GM19240 (cell line): ENCODE measurements around the gene RIPOR3.
"Not testable (repeated sequence)": the region's sequence is repeated elsewhere in the genome, so short reads cannot be mapped to it uniquely, and the experiment has no call there.

Experiments used
- DNase-seq: peaks from one replicate; pipeline ENCODE4 v3.0.0; 2011; ENCODE audit warnings: low spot score; ENCODE audit not compliant: insufficient read length

RIPOR3 gene

DNA sequence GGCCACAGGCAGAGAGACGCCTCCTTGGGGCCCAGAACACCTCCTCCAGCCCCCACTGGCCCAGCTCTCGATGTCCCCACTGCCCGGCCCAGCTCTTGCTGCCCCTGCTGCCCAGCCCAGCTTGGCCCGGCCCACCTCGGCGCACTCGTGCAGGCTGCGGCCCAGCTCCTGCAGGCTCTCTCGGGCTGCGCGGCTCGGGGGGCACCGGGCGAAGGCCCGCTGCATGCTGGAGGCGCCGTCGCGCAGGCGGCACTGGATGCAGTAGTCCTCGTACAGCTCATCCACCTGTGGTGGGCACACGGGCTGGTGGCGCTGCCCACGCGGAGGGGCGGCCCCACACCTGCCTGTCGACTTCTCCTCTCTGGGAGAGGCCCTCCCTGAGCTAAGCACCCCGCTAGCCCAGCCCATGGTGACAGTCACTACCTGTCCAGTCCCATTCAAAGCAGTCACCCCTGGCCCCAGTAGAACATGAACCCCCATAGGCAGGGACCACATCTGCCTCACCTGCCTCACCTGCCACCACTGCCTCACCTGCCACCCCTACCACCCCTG, 81.8 kb downstream of the RIPOR3 start:
- DNase-seq, result no peak

DNA sequence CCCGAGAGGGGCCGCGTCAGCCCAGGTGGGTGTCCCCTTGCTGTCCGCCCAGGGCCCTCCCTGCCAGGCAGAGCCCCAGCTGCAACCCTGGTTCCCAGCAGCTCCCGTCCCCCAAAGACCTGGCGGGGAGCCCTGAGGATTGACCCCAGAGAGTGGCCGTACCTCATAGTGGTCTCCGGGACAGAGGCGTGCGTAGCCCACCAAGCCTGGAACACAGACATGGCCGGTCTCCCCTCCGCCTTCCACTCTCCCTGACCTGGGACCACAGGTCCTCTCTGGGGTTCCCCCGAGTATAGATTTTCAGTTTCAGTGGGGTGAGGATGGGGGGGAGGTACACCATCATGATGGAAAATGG, 82.6 kb downstream of the RIPOR3 start:
- no peak for DNase-seq

DNA sequence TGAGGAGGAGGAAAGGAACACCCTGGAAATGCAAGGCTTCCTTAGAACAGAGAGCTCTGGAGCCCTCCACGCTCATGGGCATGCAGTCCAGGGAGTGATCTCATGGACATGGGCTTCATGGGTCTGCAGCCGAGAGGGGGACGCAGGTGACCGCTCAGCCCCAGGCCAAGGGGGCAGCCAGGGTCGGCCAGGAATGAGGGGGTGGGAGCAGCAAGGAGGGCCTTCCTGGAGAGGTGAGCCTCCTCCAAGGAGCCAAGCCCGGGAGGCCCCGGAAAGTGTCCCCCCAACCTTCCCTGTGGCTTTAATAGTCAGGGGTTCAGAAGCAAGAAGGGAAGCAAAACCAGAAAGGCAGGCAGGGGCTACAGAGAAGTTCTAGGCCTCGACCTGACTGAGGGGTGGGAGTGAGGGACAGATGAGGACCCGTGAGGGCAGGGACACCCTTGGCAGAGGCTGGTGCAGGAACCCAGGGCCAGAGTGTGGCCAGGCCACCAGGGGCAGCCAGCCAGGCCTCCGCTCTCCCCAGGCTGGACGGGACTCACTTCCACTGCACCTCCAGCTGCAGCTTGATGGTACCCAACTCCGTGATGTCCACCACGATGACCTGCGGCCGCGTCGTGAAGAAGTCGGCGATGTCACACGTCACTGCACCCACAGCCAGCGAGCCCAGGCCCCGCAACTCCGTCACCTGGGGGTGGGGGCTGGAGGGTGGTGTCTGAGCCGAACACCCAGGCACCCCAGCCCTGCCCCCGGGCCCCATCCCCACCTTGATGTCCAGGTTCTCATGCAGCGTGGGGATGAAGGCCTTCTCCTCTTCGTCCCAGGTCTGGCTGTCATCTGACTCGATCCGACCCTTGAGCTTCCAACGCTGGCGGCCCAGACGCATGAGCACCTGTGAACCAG, 83.2 kb downstream of the RIPOR3 start:
- no peak for DNase-seq

GRCh38 chr20:50607436-50607835, 83.9 kb downstream of the RIPOR3 start:
- DNase-seq, result no peak

GRCh38 chr20:50605136-50605535, 86.2 kb downstream of the RIPOR3 start:
- DNase-seq, result no peak

- DNase-seq, result no peak
Measured at GRCh38 chr20:50604451-50604850, 86.9 kb downstream of the RIPOR3 start.

- no peak for DNase-seq
Measured at GRCh38 chr20:50602432-50603088, 88.8 kb downstream of the RIPOR3 start.

DNA sequence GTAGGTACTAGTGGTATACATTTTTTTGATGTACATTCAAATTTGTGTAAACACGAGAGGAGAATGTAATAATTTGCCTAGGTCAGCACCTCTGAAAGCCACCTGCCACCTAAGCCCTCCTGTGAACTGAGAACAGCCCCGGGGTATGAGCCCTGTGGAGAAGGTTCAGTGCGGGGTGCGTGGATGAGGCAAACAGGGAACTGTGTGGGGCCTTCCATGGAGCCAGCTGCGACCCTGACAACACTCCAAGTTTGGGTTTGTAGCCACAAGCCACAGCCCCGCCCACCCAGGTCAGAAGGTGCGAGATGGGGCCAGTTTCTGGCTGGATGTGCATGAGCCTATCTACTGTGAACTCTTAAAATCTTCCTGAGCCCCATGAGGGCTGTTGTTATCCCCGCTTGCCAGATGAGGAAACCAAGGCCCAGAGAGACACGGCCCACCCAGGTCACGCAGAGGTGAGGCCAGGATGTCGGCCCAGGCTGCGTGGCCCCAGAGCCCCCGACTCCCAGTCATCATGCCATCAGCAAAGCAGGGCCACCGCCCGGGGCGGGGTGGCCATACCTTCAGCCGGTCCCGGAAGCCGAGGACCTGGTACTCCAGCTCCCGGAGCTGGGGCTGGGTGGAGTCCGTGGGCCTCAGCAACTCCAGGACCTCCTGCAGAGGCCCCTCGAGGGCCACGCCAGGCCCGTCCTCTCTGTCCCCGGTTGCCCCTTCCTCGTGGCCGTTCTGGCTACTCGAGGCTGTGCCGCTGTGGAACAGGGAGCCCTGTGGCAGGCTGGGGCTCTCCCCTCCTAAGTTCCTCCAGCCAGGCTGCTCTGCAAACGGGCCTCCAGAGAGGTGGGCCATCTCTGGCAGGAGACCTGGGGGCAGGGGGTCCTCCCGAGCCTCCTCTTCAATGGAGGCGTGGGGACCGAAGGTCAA, 89.6 kb downstream of the RIPOR3 start:
- no peak for DNase-seq

DNA sequence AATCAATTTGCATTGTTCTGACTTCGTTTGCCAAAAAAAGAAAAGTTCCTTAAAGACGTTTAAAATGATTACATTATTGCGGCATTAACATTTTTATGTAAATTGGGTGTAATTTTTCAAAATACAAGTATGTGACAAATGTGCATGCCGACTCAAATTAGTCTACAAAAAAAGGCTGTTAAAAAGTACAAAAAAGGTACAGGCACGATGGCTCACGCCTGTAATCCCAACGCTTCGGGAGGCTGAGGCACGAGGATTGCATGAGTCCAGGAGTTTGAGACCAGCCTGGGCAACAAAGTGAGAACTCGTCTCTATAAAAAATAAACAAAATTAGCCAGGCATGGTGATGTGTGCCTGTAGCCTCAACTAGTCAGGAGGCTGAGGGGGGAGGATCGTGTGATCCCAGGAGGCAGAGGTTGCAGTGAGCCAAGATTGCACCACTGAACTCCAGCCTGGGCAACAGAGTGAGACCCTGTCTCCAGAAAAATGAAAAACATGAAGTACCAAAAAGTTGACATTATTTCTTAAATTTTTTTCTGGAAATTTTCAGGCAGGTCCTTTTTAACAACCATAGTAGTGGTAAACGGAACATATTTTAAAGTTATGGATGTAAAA, 91.0 kb downstream of the RIPOR3 start:
- DNase-seq, result no peak

GRCh38 chr20:50598768-50599167, 92.6 kb downstream of the RIPOR3 start:
- DNase-seq, result not testable (repeated sequence)

DNA sequence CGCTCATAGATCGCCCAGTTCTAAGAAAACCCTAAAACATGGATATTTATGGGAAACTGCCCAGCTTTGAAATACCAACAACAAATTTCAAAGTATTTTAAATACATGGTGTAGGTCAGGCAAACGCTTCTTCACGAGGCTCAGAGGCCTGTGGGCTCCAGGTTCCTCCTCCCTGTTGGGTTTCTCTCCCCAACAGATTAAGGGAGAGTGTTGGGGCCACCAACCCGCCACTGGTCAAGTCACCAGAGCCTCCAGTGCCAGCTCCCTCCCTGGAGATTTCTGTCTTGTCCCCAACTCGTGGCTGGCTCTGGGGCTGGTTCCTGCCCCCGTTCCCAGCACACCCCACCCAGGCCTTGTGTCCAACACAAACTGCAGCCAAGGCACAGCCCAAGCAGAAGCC, 93.3 kb downstream of the RIPOR3 start:
- no peak for DNase-seq

GRCh38 chr20:50597406-50597969, 93.9 kb downstream of the RIPOR3 start:
- no peak for DNase-seq

DNA sequence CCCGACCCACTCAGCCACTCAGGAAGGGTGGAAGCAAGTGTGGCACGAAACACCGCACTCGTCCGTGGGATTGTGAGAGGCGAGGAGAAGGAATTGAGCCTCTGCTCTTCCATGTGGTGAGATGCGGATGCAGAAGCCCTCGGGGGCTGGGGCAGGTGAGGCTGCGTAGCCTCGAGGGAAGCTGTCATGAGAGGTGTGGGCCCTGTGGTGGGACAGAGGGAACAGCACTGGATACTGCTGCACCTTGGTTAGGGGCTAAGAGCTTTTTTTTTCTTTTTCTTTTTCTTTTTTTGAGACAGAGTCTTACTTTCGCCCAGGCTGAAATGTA, 94.7 kb downstream of the RIPOR3 start:
- no peak for DNase-seq

DNA sequence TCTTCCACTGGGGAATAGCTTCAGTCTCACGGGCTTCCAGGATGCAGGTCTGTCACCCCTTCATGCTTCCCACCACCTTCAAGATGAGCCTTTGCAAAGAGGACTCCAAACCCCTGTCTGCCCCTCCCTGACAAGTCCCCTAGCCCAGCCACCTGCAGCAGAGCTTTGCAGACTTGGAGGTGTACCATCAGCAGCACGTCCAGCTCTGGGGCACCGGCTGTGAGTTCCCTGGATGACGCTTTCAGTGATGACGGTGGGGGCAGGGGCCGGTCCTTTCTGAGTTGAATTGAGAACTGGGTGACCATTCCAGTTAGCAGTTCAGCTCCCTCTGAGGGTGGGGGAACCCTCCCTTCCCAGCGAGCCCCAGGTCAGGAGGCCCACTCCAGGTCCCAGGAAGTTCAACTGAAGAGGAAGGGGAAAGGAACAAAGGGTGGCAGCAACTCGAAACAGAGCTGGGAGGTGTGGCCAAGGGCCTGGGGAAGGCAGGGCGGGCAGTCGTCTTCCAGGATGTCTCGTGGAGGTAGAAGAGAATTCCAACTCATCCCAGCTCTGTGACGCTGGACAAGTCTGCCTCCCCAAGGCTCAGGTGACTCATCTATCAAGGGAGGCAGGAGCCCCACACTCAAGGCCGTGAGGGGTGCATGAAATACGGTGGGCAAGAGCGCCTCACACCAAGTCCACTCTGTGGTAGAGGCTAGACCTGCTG, 95.2 kb downstream of the RIPOR3 start:
- no peak for DNase-seq

GRCh38 chr20:50595433-50595895, 95.9 kb downstream of the RIPOR3 start:
- no peak for DNase-seq

DNA sequence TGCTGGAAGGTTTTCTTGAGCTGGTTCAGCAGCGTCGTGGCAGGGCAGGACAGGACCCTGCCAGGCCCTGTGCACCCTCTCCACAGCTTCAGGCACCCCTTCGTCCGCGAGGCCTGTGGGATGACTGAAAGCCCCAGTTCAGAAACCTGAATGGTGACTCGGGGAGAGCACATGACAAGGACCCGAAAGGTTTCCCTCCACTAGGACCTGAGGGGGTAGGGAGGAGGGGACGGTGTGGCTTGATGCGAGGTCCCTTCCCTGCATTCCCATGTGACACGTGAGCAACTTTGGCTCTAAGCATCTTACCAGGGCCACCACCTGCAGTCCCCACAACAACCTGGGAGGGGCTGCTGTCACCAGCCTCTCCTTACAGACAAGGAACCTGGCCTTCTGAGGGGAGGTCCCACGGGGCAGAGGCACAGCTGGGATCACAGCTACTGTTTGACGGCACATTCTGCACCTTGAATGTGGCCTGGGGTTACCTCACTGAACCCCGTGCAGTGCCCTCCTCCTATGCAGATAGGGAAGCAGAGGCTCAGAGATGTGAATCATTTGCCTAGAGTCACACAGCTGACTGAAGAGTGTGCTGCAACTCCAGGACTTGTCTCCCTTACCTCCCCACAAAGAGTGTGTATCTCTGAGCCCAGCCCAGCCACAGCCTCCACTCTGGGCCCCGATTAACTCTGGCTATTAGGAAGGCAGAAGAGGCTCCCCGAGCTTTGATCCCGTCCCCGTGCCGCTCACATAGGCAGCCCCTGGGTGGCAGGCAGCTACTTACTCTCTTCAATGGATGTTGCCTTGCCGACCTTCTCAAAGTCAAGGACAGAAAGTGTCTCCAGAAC, 96.5 kb downstream of the RIPOR3 start:
- DNase-seq, result no peak

DNA sequence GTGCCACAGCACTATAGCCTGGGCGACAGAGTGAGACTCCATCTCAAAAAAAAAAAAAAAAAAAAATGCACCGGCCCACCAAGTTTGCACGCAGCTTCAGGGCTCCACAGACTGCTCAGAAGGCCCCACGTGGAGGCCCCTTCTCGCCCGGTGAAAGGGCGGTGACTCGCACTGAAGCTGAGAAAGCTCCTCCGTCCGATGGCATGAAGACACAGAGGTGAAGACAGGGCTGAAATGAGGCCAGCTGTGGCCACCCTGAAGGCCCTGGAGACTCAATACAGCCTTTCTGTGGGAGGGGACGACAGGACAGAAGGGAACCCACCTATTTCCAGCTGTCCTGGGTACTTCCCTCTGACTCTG, 97.1 kb downstream of the RIPOR3 start:
- no peak for DNase-seq

- DNase-seq, result no peak
Measured at GRCh38 chr20:50593005-50593335, 98.4 kb downstream of the RIPOR3 start.

DNA sequence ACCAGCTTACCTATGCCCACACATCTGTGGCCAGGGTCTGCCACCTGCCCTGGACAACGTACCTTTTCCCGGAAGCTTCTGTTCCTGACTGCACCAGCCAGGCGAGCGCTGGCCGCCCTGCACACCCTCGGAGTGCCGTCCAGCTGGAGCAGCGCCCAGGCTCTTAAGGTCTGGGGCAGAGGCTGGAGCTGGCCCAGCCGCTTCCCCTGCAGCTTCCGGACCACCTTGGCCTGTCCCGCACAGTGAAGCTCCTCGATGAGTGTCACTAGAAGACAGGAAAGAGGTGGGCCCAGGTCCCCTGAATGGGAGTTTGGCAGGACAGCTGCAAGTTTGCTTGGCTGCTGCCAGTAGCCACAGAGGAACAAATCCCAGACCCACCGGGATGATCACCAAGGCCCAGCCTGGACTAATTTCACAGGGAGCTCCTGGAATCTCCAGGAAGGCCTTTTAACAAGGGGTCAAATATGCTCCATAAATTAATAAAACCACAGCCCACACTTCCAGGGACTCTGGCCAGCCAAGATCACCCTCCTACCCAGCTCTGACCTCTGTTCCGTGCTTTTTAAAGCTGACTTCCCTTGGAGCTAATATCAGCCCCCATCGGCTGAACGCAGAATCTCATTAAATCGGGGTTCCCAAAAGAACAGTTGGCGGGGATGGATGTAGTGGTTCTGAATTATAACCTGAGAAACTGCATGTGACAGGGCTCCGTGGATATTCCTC, 98.9 kb downstream of the RIPOR3 start:
- no peak for DNase-seq
